Measurements from ENCODE around the gene GALNTL6. TPM values are rescaled to one million over a fixed set of nuclear protein-coding genes. Genes with fewer than 3 reads are reported as not detected.

Gene GALNTL6
- total RNA-seq, 4 donors from 2014 or later, result 0.82 to 0.95 TPM; not detected in 2

GRCh38 chr4:172619798-172620197 lies 806.6 kb downstream of the GALNTL6 start:
- DNase-seq, result no peak
- no peaks in the 10 kb centered on the region for H3K9me3 ChIP-seq
- H3K4me1 ChIP-seq, result no peaks in the 10 kb centered on the region
- H3K36me3 ChIP-seq, result no peaks in the 10 kb centered on the region
- no peak for TF ChIP-seq POLR2A (IDR thresholded peaks at IDR 0.05)
- no peak overlapping the region for H3K4me3 ChIP-seq
- in situ Hi-C loops (cut with MboI; ENCODE audit: low pct_ligation_motif_present in 1 of 4, low pct_unique_long_range_greater_than_20kb in 1 of 4, low sequenced_read_pairs in 3 of 4) (no loop called here), intact Hi-C loops (cut with DNase I; ENCODE audit: low total_unique reads) (no loop called here)
- H3K27me3 ChIP-seq, result no peaks in the 10 kb centered on the region
- H3K27ac ChIP-seq, result no peak overlapping the region
- 54 to 59% methylated on average over 2 of the region's 2 CpGs for WGBS, 2 donors (ENCODE audit: low coverage in 1 of 2)

GRCh38 chr4:172628263-172628662 lies 815.1 kb downstream of the GALNTL6 start:
- Histone ChIP-seq H3K4me3 (no peak overlapping the region), H3K9me3 (no peaks in the 10 kb centered on the region), H3K4me1 (no peaks in the 10 kb centered on the region), H3K27me3 (no peaks in the 10 kb centered on the region), H3K36me3 (no peaks in the 10 kb centered on the region), H3K27ac (no peak overlapping the region)
- in situ Hi-C loops (cut with MboI; ENCODE audit: low pct_ligation_motif_present in 1 of 4, low pct_unique_long_range_greater_than_20kb in 1 of 4, low sequenced_read_pairs in 3 of 4), result no loop called here
- DNase-seq, result no peak
- TF ChIP-seq POLR2A (IDR thresholded peaks at IDR 0.05) (no peak), POLR2AphosphoS5 (IDR thresholded peaks at IDR 0.05) (no peak), CTCF (IDR thresholded peaks at IDR 0.05) (no peak)
- intact Hi-C loops (cut with DNase I; ENCODE audit: low total_unique reads), result no loop called here
- WGBS, 2 donors (ENCODE audit: low coverage in 1 of 2), result 50 to 54% methylated on average over 3 of the region's 3 CpGs

- Histone ChIP-seq H3K4me1 (no peaks in the 10 kb centered on the region), H3K4me3 (no peak overlapping the region), H3K36me3 (no peaks in the 10 kb centered on the region), H3K27me3 (no peaks in the 10 kb centered on the region), H3K27ac (no peak overlapping the region), H3K9me3 (no peaks in the 10 kb centered on the region)
- WGBS, 2 donors (ENCODE audit: low coverage in 1 of 2), result 83 to 88% methylated on average over 3 of the region's 3 CpGs
- in situ Hi-C loops (cut with MboI; ENCODE audit: low pct_ligation_motif_present in 1 of 4, low pct_unique_long_range_greater_than_20kb in 1 of 4, low sequenced_read_pairs in 3 of 4) (no loop called here), intact Hi-C loops (cut with DNase I; ENCODE audit: low total_unique reads) (no loop called here)
- no peak for DNase-seq
- no peak for TF ChIP-seq CTCF (IDR thresholded peaks at IDR 0.05)
- TF ChIP-seq POLR2A (IDR thresholded peaks at IDR 0.05), result no peak
- no peak for TF ChIP-seq EP300 (IDR thresholded peaks at IDR 0.05; ENCODE audit: low read depth)
- no peak for TF ChIP-seq POLR2AphosphoS5 (IDR thresholded peaks at IDR 0.05)
Measured at GRCh38 chr4:172630280-172630679, 817.1 kb downstream of the GALNTL6 start.

GRCh38 chr4:172631832-172632231 lies 818.6 kb downstream of the GALNTL6 start:
- intact Hi-C loops (cut with DNase I; ENCODE audit: low total_unique reads), result no loop called here

More at GRCh38 chr4:172631832-172632231, 818.6 kb downstream of the GALNTL6 start:
- no peaks in the 10 kb centered on the region for H3K36me3 ChIP-seq
- no peak overlapping the region for H3K27ac ChIP-seq
- no peak for DNase-seq
- TF ChIP-seq POLR2AphosphoS5 (IDR thresholded peaks at IDR 0.05) (no peak), CTCF (IDR thresholded peaks at IDR 0.05) (no peak), EP300 (IDR thresholded peaks at IDR 0.05; ENCODE audit: low read depth) (no peak), POLR2A (IDR thresholded peaks at IDR 0.05) (no peak)
- no peaks in the 10 kb centered on the region for H3K27me3 ChIP-seq
- in situ Hi-C loops (cut with MboI; ENCODE audit: low pct_ligation_motif_present in 1 of 4, low pct_unique_long_range_greater_than_20kb in 1 of 4, low sequenced_read_pairs in 3 of 4), result no loop called here
- no peak overlapping the region for H3K4me3 ChIP-seq
- no peaks in the 10 kb centered on the region for H3K9me3 ChIP-seq
- no peaks in the 10 kb centered on the region for H3K4me1 ChIP-seq
